ENCODE measurements around the gene XPC. TPM values are rescaled to one million over a fixed set of nuclear protein-coding genes. Genes with fewer than 3 reads are reported as not detected.

The XPC gene
- total RNA-seq, 1 donor from 2014 or later: 54.2 TPM

DNA sequence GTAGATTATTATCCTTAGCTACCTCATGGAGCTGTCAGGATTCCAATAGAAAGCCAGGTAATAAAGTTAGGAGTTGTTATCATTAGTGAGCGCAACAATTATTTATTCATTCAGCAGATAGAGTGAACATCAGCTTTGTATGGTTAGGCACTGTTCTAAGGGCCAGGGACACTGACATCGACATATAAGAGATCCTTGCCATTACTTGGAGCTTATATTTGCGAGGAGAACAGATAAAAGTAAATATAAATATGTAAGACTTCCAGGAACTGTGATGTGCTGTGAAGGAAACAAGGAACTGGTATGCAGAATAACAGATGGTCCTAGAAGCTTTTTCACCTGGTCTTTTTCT is 689 bp upstream of the XPC start:
- no peak for DNase-seq (ENCODE audit: low spot score)
- no peak for ATAC-seq
- intact Hi-C loops (cut with DNase I): no loop called here

DNA sequence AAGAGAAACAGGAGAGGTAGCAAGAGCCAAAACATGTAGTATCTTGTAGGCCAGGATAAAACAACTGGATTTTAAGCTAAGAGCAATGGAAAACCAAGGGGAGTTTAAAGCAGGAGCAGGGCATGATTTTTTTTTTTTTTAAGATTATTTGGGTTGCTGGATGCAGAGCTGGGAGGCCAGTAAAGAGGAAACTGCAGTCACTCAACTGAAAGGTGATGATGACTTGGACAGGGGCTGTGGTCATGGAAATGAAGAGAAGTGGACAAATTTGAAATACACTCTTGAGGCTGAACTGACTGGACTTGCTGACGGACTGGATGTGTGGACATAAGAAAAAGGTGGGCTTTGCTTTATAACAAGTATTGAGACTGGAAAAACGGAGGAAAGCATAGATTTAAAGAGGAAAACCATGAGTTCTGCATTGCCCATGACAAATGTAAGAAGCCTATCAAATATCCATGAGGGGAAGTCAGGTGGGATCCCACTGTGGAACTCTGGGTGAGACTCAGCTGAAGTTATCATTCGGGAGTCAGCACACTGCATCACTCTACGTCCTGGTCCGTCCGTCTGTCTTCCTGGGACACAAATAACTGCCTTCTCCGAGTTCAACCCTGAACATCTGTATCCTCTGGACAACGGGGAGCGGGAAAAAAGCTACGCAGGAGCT is 688 bp downstream of the XPC start:
- peak; percentile 22 for ATAC-seq
- intact Hi-C loops (cut with DNase I): no loop called here
- no peak for DNase-seq (ENCODE audit: low spot score)

DNA sequence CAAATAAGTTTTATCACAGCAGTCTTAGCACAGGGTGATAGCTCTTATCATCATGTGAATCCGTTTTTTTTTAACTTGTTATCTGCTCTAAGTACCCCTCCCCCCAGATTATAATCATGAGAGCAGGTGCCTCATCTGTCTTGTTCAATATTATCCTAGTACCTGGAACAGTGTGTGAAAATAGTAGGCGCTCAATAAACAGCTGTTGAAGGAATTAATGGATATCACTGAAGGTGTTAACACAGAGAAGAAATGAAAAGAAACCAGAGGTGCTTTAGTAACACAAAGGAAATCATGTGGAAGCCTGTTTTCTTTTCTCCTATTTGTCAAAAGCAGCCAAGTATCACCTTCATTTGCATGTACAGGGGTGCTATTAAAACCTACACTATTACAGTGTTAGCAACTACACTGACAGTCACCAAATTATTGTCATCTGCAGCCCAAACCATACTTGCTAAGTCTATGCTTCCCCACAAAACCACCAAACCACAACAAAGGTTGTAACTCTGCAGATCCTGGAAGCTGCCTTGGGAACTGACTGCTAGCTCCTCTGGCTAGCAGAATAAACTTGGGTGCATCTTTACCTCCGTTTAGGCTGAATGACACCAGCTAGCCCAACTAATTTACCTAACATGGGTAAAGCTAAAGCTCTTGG is 2.9 kb downstream of the XPC start:
- intact Hi-C loops (cut with DNase I): no loop called here

DNA sequence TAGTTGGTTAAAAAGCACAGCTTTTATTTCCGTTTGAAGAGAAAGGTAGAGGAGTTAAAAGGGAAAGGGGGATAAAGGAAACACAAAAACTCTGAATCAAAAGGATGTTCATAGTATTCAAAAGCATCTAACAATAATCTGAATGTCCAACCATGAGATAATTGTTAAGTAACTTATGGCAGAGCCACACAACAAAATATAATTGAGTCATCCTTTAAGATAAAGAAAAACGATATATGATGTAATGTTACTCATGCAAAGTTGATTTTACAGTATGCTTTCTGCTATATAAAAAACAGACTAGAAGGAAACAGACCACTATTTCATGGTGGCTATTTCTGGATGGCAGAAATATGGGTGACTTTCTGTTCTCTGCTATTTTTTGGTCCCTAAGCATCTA is 3.9 kb downstream of the XPC start:
- intact Hi-C loops (cut with DNase I): no loop called here
- no peak for DNase-seq (ENCODE audit: low spot score)
- no peak for ATAC-seq

More for the DNA sequence above, 2.9 kb downstream of the XPC start:
- DNase-seq (ENCODE audit: low spot score) (no peak), ATAC-seq (no peak)

DNA sequence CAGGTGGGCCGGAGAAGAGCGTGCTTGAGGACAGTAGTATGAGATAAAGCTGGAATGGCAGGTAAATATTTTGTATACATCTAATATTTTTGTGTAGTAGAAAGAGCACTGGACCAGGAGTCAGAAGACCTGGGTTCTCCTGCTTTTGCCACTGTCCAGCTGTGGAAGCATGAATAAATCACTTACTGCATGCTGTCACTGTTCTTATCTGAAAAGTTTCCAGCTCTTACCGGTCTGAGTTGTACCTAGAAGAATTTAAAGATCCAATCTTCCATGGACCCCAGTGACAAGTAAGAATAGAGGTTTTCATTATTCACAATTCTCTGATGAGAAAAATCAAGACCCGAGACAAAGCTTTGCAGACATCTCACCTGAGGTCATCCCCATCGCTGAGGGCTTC is 5.9 kb downstream of the XPC start:
- DNase-seq (ENCODE audit: low spot score) (no peak), ATAC-seq (no peak)
- intact Hi-C loops (cut with DNase I): no loop called here

DNA sequence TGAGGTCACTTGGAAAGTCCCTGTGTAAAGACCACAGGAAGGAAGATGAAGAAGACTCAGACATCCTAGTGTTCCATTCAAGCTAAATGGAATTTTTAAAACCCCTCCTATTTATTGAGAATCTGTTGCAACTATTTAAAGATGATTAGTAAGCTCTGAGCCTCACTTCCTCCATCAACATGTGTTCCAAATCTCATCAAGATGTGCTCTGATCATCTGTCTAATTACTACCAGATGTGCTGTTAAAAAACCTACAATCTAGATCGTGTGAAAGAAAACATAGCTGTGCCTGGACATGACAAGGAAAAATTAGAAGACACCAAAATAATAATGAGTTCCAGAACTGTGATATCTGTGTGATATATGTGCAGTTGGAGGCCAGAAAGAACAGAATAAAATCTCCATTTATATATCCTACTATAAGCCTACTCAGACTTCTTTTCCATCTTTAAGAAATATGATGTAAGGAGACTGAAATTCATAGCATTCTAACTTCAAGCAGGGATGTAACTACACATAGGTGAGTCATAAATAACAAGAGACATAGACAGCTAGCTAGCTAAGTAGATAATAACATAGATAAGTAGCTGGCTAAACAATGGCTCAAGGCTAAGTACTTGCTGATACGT is 7.8 kb downstream of the XPC start:
- DNase-seq (ENCODE audit: low spot score) (no peak), ATAC-seq (no peak)
- intact Hi-C loops (cut with DNase I): no loop called here

DNA sequence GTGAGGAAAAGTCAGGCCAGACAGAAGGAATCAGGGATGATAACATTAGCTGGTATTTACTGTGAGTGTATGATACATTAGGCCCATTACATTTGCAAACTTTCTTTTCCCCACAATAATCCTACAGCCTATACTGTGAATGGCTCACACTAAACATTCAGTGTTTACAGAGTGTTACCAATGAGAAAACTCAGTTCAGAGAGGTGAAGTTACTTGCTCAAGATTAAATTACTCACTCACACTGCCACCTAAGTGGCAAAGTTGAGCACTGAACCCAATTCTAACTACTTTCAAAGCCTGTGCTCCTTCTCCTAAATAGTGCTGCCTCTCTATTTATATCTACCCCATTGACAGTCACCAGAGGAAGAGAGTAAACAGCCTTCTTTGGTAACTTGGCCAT is 8.5 kb downstream of the XPC start:
- ATAC-seq: no peak
- intact Hi-C loops (cut with DNase I): no loop called here
- no peak for DNase-seq (ENCODE audit: low spot score)

DNA sequence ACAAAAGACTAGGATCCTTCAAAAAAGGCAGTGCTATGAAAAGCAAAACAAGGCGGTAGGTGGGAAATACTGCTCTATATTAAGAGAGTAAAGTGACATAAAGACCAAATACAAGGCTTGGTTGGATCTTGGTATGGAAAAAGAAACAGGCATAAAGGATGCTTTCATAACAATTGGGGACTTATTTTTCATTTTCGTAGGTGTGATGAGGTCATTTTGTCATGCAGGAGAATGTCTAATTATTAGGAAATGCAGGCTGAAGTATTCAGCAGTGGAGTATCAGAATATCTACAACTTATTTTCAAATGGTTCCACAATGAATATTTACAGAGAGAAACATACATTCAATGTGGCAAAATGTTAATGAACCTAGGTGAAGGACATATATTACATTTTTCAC is 9.0 kb downstream of the XPC start:
- intact Hi-C loops (cut with DNase I): no loop called here
- DNase-seq (ENCODE audit: low spot score) (no peak), ATAC-seq (no peak)

DNA sequence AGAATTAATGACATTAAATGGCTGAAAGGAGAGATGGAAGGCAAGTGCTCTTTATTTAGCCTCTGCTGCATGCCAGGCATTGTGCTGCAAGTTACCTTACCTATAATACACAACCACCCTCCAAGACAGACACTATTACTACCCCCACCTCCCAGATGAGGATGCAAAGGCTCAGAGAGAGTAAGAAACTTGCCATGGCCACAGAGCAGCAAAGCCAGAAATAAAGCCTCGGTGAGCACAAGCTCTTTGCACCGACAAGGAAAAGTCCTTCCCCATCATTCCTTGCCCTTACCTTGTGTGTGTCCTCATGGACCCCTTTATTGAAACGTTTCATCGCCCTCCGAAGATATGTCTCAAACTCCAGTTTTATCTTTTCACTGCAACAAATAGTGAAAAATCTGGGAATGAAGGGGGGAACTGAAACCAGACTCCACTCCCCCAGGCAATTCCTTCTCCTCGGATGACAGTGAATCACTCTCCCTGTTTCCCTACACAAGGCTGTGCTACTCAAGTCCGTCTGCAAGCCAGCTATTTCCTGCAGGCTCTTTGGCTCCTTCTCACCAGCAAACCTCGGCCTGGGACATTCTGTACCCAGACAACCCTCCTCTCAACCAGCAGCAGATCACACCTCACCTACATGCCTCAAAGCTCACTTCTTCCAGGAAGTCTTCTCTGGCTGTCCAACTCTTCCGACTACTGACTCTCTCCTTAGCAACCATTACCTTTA is 11.4 kb downstream of the XPC start:
- intact Hi-C loops (cut with DNase I): no loop called here
- ATAC-seq (no peak), DNase-seq (ENCODE audit: low spot score) (no peak)

DNA sequence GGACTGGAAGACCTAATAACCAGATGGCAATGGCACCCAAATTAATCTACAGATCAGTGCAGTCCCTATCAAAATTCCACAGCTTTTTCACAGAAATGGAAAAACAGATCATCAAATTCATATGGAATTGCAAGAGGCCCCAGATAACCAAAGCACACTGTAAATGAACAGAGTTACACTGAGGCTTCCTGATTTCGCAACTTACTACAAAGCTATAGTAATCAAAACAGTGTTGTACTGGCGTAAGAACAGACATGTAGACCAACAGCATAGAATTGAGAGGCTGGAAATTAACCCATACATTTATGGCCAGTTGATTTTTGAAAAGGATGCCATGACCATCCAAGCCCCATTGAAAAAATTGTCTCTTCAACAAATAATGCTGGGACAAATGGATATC is 16.2 kb downstream of the XPC start:
- ATAC-seq: no peak
- no peak for DNase-seq (ENCODE audit: low spot score)
- intact Hi-C loops (cut with DNase I): no loop called here

DNA sequence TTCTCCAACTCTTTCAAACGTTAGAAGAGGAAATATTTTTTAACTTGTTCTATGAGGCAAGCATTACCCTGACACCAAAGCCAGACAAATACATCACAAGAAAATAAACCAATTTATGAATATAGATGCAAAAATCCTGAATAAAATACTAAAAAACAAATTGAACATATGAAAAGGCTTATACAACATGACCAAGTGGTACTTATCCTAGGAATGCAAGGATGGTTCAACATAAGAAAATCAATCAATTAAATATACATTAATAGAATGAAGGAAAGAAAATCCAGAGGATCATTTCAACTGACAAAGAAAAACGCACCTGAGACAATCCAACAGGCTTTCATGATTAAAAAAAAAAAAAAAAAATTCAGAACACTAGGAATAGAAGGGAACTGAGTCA is 17.1 kb downstream of the XPC start:
- intact Hi-C loops (cut with DNase I): no loop called here
- DNase-seq (ENCODE audit: low spot score): no peak
- no peak for ATAC-seq

DNA sequence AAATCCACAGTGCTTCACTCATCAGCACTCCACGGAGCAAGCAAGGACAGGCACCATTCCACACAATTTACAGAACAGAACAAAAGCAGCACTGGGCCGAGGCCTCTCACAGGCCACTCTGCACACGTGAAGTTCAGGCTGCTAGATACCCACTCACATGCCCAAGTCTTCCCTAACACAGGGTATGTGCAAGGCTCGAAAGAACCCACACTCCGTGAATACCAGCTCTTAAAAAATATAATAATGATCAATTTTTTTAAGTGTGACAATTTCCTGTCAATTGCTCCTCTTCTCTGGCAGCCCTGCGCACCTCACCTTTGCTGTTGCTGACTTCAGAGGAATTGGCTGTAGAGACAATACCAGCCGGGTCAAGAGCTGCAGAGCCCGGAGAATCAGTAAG is 19.0 kb downstream of the XPC start:
- DNase-seq (ENCODE audit: low spot score): no peak
- intact Hi-C loops (cut with DNase I): no loop called here

DNA sequence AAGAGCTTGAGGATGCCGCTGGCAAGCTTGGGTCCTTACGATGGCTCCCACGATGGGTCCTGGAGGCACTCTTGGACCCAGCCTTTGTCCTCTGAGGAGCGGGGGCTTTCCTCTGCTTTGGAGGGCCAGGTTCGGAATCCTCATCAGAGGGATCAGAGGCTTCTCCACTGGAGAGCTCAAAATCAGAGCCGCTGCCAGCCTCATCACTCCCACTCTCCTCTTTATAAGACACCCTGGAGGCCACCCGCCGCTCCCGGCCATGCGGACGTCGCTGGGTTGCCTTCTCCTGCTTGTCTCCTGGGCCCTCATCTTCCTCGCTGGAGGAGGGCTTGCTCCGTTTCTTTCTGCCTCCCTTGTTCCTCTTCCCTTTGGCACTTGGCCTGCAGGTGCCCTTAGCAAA is 20.0 kb downstream of the XPC start:
- intact Hi-C loops (cut with DNase I): no loop called here
- ATAC-seq (no peak), DNase-seq (ENCODE audit: low spot score) (no peak)

More for the DNA sequence above, 19.0 kb downstream of the XPC start:
- no peak for ATAC-seq

DNA sequence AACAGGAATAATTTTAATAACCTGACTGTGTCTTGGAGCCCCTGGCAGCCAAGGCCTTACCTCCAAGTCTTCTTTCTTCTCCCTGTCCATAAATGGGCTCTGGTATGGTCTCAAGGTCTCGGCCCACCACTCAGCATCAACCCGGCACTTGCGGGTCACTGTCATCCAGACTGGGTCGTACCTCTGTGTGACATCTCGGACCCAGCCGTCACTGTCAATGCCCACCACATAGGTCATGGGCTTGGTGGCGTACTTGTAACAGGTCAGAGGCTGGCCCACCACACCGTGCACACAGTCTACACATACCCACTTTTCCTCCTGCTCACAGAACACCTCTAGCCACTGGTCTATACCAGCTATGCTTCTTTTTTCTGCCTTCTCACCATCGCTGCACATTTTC is 20.4 kb downstream of the XPC start:
- intact Hi-C loops (cut with DNase I): no loop called here
- ATAC-seq (no peak), DNase-seq (ENCODE audit: low spot score) (no peak)

DNA sequence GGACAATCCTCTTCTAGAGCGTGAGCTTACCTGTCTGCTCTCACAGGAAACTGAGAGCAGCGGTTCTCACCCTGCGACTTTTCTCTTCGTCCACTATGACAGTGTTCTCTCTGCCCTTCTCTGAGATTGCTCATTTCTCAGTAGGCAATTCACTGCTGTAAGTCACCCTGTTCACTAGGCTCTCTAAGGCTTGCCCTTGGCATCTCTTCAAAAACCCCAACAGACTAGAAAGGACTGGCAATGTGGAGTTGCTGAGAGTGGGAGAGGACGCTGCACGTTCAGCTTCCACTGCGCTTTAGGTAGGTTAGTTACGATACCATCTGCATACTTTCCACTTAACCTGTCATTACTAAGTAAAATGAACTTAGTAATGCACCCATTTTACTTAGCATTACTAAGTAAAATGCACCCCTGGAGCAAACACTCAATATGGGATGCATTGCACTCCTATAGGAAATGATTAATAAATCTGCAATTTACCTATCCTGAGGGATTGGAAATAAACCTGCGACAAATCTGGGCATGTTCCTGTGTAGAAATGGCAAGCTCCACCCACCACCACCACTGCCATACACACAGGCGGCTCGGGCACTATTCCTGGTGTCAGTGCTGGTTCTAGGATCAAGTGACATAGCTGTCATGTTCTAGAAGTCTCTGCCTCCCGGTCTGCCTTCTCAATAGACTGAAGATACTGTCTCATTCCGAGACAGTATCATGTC is 21.4 kb downstream of the XPC start:
- DNase-seq (ENCODE audit: low spot score): no peak
- no peak for ATAC-seq
- intact Hi-C loops (cut with DNase I): no loop called here

DNA sequence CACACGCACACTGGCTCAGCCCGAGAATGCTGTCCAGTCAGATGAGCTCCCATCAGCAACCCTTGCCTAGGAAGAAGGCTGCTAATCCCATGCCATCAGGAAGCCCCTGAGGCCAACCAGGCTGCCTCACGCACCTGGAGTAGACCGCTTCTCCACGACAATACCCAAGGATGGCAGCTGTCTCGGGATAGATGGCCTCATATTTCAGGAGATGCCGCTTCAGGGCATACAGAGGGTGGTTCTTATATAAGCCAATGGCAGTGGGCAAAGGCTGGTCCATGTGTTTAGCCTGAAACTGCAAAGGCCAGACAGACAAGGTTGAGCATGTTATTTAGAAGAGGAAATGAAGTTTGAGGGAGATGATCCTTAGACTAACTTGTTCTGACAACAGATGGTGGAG is 22.2 kb downstream of the XPC start:
- intact Hi-C loops (cut with DNase I): no loop called here
- ATAC-seq (no peak), DNase-seq (ENCODE audit: low spot score) (no peak)

DNA sequence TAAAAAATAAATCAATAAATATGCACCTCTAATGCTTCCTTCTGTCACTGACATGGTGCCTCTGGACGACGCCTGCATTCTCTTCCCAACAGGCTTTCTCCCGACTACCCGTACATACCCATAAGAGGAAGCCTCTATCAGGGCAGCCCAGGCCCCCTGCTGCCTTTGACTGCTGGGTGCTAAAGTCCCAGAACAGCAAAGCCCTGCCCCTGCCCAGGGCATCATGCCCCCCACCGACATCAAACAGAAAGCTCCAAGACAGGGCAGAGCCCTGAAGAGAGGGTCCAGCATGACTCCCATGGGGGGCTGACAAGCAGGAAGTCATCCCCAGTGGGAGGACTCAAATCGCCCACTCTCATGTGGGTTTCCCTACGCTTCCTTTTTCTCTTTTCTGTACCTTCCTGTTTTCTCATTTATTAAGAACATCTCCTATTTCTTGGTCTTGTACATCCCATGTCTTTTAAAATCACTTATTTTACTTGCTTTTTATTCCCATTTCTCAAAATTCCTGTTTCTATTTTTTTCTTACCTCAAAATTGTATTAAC is 23.4 kb downstream of the XPC start:
- ATAC-seq: no peak
- intact Hi-C loops (cut with DNase I): no loop called here
- DNase-seq (ENCODE audit: low spot score): no peak

DNA sequence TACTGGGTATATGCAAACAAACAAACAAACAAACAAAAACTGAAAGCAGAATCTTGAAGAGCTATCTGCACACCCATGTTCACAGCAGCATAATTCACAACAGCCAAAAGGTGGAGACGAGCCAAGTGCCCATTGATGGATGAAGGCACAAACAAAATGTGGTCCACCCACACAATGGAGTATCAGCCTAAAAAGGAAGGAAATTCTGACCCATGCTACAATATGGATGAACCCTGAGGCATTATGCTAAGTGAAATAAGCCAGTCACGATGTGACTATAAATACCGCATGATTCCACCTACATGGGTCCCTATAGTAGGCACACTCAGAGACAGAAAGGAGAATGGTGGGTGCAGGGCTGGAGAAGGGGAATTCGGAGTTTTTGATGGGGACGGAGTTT is 24.1 kb downstream of the XPC start:
- DNase-seq (ENCODE audit: low spot score): no peak
- intact Hi-C loops (cut with DNase I): no loop called here
- no peak for ATAC-seq

DNA sequence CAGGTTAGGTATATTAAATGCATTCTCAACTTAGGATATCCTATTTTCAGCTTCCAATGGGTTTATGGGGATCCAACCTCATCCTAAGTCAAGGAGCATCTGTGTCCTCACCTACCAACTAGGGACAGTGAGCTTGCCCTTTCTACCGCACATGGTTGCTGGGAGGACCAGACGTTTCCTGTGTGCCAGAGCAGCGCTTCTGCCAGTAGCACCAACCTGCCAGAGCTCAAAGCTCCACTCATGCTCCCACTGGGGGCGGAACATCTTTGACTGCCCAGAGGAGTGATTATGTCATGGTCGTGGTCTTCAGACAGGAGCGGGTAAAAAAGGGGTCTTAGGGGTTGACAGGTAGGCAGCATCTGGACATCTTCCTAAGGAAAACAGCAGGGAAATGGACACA is 24.7 kb downstream of the XPC start:
- no peak for ATAC-seq
- no peak for DNase-seq (ENCODE audit: low spot score)
- intact Hi-C loops (cut with DNase I): no loop called here
